ENCODE measurements around the gene MCF2L. TPM values are rescaled to one million over a fixed set of nuclear protein-coding genes. Genes with fewer than 3 reads are reported as not detected.

MCF2L gene
- total RNA-seq, 2 donors from 2014 or later, result 37.4 to 74.8 TPM

GRCh38 chr13:113040597-113041292, 71.7 kb downstream of the MCF2L start:
- H3K36me3 ChIP-seq (replicated peaks in 1 of 2; ENCODE audit: insufficient read depth in 1 of 2, low read depth in 2 of 2), result peaks cover 0 to under 1% of the 10 kb centered on the region in 2 donors
- intact Hi-C loops (cut with DNase I), result no loop called here
- no peaks in the 10 kb centered on the region for H3K4me1 ChIP-seq
- WGBS, 2 donors, result 85 to 86% methylated on average over 10 to 13 of the region's 13 CpGs
- TF ChIP-seq CTCF (IDR thresholded peaks at IDR 0.05) (no peak), POLR2A (IDR thresholded peaks at IDR 0.05) (no peak)
- H3K27ac ChIP-seq, result no peak overlapping the region
- no peak overlapping the region for H3K4me3 ChIP-seq
- ATAC-seq (no peak), DNase-seq (no peak)
- no peaks in the 10 kb centered on the region for H3K9me3 ChIP-seq
- H3K27me3 ChIP-seq, result no peaks in the 10 kb centered on the region

- Histone ChIP-seq H3K36me3 (replicated peaks in 1 of 2; ENCODE audit: insufficient read depth in 1 of 2, low read depth in 2 of 2) (peaks cover 0 to 3% of the 10 kb centered on the region in 2 donors), H3K4me1 (no peaks in the 10 kb centered on the region), H3K4me3 (no peak overlapping the region), H3K27me3 (no peaks in the 10 kb centered on the region), H3K9me3 (no peaks in the 10 kb centered on the region), H3K27ac (no peak overlapping the region)
- intact Hi-C loops (cut with DNase I), result no loop called here
- DNase-seq (no peak), ATAC-seq (no peak)
- 69 to 80% methylated on average over 4 to 11 of the region's 11 CpGs for WGBS, 2 donors
- no peak for TF ChIP-seq CTCF (IDR thresholded peaks at IDR 0.05)
- no peak for TF ChIP-seq POLR2A (IDR thresholded peaks at IDR 0.05)
Measured at GRCh38 chr13:113041293-113041690, 72.3 kb downstream of the MCF2L start.

- WGBS, 2 donors, result 88 to 93% methylated on average over 14 to 15 of the region's 15 CpGs
- DNase-seq (no peak), ATAC-seq (no peak)
- H3K4me1 ChIP-seq, result no peaks in the 10 kb centered on the region
- no peaks in the 10 kb centered on the region for H3K9me3 ChIP-seq
- H3K27me3 ChIP-seq, result no peaks in the 10 kb centered on the region
- TF ChIP-seq CTCF (IDR thresholded peaks at IDR 0.05) (no peak), POLR2A (IDR thresholded peaks at IDR 0.05) (no peak)
- intact Hi-C loops (cut with DNase I), result no loop called here
- H3K4me3 ChIP-seq, result no peak overlapping the region
- no peak overlapping the region for H3K27ac ChIP-seq
- peaks cover 0 to 3% of the 10 kb centered on the region in 2 donors for H3K36me3 ChIP-seq (replicated peaks in 1 of 2; ENCODE audit: insufficient read depth in 1 of 2, low read depth in 2 of 2)
Measured at GRCh38 chr13:113041896-113042295, 72.9 kb downstream of the MCF2L start.

GRCh38 chr13:113042456-113042855, 73.4 kb downstream of the MCF2L start:
- TF ChIP-seq CTCF (IDR thresholded peaks at IDR 0.05), result no peak
- TF ChIP-seq POLR2A (IDR thresholded peaks at IDR 0.05), result no peak
- H3K27ac ChIP-seq, result no peak overlapping the region
- no peak for DNase-seq
- H3K4me1 ChIP-seq, result no peaks in the 10 kb centered on the region
- H3K9me3 ChIP-seq, result no peaks in the 10 kb centered on the region
- H3K27me3 ChIP-seq, result no peaks in the 10 kb centered on the region
- peaks cover 0 to 3% of the 10 kb centered on the region in 2 donors for H3K36me3 ChIP-seq (replicated peaks in 1 of 2; ENCODE audit: insufficient read depth in 1 of 2, low read depth in 2 of 2)
- ATAC-seq, result no peak
- intact Hi-C loops (cut with DNase I), result no loop called here
- 90 to 94% methylated on average over 20 of the region's 20 CpGs for WGBS, 2 donors
- H3K4me3 ChIP-seq, result no peak overlapping the region

All from body of pancreas (tissue), 4 donors.